HCT116 (cell line): ENCODE results near the gene MYCBP2.

Experiments used
- EGR1 ChIP-seq: IDR thresholded peaks from 2 replicates; pipeline ENCODE4 v1.6.1; 2012; ENCODE audit warnings: low read depth
- EZH2 ChIP-seq: fragments of 200-600 bp; sonication (generic); IDR thresholded peaks from 2 replicates; pipeline ENCODE4 v1.6.1; 2017; ENCODE audit warnings: antibody characterized with exemption, mixed run types
- EZH2phosphoT487 ChIP-seq: fragments of 200-600 bp; IDR thresholded peaks from 2 replicates; pipeline ENCODE4 v1.6.1; 2018; ENCODE audit warnings: antibody characterized with exemption, borderline replicate concordance
- POLR2A ChIP-seq: IDR thresholded peaks from 2 replicates; pipeline ENCODE4 v1.7.0; 2011; ENCODE audit warnings: borderline replicate concordance; ENCODE audit not compliant: insufficient read depth, insufficient read length; ENCODE audit errors: extremely low read depth
- POLR2AphosphoS5 ChIP-seq: IDR thresholded peaks from 2 replicates; pipeline ENCODE4 v1.6.1; 2011; ENCODE audit warnings: mild to moderate bottlenecking, low read depth, low read length, moderate library complexity
- SIN3A ChIP-seq: IDR thresholded peaks from 2 replicates; pipeline ENCODE4 v1.6.1; 2012; ENCODE audit warnings: low read depth
- SP1 ChIP-seq: IDR thresholded peaks from 2 replicates; pipeline ENCODE4 v1.6.1; 2012; ENCODE audit warnings: low read depth
- YY1 ChIP-seq: IDR thresholded peaks from 2 replicates; pipeline ENCODE4 v1.6.1; 2011; ENCODE audit warnings: low read length, low read depth, moderate library complexity, mild to moderate bottlenecking; ENCODE audit not compliant: insufficient replicate concordance; ENCODE audit errors: extremely low read depth
- TF ChIP-seq, protein P1 (sequence below): IDR thresholded peaks from 2 replicates; pipeline ENCODE4 v1.6.1; 2012
- TF ChIP-seq, protein P2 (sequence below), 3 experiments: fragments of 200-600 bp in 1 of 3; sonication (generic) in 1 of 3; IDR thresholded peaks in 2 of 3; conservative IDR thresholded peaks in 1 of 3; 2 replicates each; pipeline ENCODE4 v1.5.1; 2012 to 2017; ENCODE audit warnings: low read depth in 2 of 3, low read length in 2 of 3, antibody characterized with exemption in 1 of 3, borderline replicate concordance in 1 of 3, control low read depth in 1 of 3, mild to moderate bottlenecking in 1 of 3, mixed read lengths in 1 of 3, mixed run types in 1 of 3, moderate library complexity in 1 of 3; ENCODE audit not compliant: insufficient read depth in 1 of 3
- TF ChIP-seq, protein P3 (sequence below): IDR thresholded peaks from 2 replicates; pipeline ENCODE4 v1.6.1; 2012
- TF ChIP-seq, protein P4 (sequence below): IDR thresholded peaks from 2 replicates; pipeline ENCODE4 v1.6.1; 2012; ENCODE audit warnings: low read depth

DNA sequence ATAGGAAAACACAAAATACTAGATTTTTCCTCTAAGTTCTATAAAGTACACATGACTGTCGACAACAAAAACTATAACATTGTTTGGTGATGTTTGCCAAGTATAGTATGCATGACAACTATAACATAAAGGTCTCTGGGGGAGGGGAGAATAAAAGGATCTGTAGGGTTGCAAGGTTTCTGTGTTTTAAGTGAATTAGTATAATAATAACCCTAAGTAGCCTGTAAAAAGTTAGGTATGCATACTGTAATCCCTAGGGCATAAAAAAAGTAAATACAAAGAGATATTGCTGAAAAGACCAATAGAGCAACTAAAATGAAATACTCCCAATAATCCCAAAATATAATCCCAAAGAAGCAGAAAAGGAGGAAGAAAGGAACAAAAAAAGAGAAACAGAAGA, 14.6 kb downstream of the MYCBP2 start:
- TF ChIP-seq POLR2A, result no peak
- TF ChIP-seq, protein P1, sequence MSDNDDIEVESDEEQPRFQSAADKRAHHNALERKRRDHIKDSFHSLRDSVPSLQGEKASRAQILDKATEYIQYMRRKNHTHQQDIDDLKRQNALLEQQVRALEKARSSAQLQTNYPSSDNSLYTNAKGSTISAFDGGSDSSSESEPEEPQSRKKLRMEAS, result no peak
- no peak for TF ChIP-seq EZH2
- TF ChIP-seq, protein P2, sequence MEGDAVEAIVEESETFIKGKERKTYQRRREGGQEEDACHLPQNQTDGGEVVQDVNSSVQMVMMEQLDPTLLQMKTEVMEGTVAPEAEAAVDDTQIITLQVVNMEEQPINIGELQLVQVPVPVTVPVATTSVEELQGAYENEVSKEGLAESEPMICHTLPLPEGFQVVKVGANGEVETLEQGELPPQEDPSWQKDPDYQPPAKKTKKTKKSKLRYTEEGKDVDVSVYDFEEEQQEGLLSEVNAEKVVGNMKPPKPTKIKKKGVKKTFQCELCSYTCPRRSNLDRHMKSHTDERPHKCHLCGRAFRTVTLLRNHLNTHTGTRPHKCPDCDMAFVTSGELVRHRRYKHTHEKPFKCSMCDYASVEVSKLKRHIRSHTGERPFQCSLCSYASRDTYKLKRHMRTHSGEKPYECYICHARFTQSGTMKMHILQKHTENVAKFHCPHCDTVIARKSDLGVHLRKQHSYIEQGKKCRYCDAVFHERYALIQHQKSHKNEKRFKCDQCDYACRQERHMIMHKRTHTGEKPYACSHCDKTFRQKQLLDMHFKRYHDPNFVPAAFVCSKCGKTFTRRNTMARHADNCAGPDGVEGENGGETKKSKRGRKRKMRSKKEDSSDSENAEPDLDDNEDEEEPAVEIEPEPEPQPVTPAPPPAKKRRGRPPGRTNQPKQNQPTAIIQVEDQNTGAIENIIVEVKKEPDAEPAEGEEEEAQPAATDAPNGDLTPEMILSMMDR (IDR thresholded peaks at IDR 0.05 in 2 of 3, conservative IDR thresholded peaks at IDR 0.05 in 1 of 3; ENCODE audit: borderline replicate concordance in 1 of 3, insufficient read depth in 1 of 3, low read depth in 2 of 3, low read length in 2 of 3), result no peak
- no peak for TF ChIP-seq EZH2phosphoT487
- no peak for TF ChIP-seq POLR2AphosphoS5
- no peak for TF ChIP-seq SP1
- TF ChIP-seq SIN3A, result no peak
- TF ChIP-seq EGR1, result no peak
- no peak for TF ChIP-seq YY1
- TF ChIP-seq, protein P3, sequence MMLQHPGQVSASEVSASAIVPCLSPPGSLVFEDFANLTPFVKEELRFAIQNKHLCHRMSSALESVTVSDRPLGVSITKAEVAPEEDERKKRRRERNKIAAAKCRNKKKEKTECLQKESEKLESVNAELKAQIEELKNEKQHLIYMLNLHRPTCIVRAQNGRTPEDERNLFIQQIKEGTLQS, result no peak
- TF ChIP-seq, protein P4, sequence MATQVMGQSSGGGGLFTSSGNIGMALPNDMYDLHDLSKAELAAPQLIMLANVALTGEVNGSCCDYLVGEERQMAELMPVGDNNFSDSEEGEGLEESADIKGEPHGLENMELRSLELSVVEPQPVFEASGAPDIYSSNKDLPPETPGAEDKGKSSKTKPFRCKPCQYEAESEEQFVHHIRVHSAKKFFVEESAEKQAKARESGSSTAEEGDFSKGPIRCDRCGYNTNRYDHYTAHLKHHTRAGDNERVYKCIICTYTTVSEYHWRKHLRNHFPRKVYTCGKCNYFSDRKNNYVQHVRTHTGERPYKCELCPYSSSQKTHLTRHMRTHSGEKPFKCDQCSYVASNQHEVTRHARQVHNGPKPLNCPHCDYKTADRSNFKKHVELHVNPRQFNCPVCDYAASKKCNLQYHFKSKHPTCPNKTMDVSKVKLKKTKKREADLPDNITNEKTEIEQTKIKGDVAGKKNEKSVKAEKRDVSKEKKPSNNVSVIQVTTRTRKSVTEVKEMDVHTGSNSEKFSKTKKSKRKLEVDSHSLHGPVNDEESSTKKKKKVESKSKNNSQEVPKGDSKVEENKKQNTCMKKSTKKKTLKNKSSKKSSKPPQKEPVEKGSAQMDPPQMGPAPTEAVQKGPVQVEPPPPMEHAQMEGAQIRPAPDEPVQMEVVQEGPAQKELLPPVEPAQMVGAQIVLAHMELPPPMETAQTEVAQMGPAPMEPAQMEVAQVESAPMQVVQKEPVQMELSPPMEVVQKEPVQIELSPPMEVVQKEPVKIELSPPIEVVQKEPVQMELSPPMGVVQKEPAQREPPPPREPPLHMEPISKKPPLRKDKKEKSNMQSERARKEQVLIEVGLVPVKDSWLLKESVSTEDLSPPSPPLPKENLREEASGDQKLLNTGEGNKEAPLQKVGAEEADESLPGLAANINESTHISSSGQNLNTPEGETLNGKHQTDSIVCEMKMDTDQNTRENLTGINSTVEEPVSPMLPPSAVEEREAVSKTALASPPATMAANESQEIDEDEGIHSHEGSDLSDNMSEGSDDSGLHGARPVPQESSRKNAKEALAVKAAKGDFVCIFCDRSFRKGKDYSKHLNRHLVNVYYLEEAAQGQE, result no peak
